Endodermal cell (in vitro differentiated cells): ENCODE results near the gene PIP4P1. TPM values are rescaled to one million over a fixed set of nuclear protein-coding genes. Genes with fewer than 3 reads are reported as not detected.
A peak's percentile ranks its signal among the peaks of the same experiment; 100 is the strongest.

ENCODE experiments used
- DNase-seq: peaks from one replicate; pipeline ENCODE4 v3.0.0-alpha.2; 2017
- H3K27ac ChIP-seq: 2 replicates; pipeline ENCODE4 v1.5.1; 2013; ENCODE audit warnings: mild to moderate bottlenecking, low read depth, low read length, moderate library complexity
- H3K27me3 ChIP-seq: 2 replicates; pipeline ENCODE4 v1.6.1; 2013; ENCODE audit warnings: mild to moderate bottlenecking, low read length, moderate library complexity; ENCODE audit not compliant: insufficient read depth, control insufficient read depth, poor library complexity, severe bottlenecking
- H3K36me3 ChIP-seq: 2 replicates; pipeline ENCODE4 v1.7.0; 2013; ENCODE audit warnings: mild to moderate bottlenecking, low read length, moderate library complexity; ENCODE audit not compliant: control insufficient read depth, insufficient read depth
- H3K4me1 ChIP-seq: one replicate; pipeline ENCODE4 v1.7.0; 2013; ENCODE audit warnings: low read length; ENCODE audit not compliant: control insufficient read depth, insufficient read depth
- H3K4me3 ChIP-seq: 2 replicates; pipeline ENCODE4 v1.5.1; 2013; ENCODE audit warnings: mild to moderate bottlenecking, low read length, moderate library complexity
- H3K9ac ChIP-seq: 2 replicates; pipeline ENCODE4 v1.6.1; 2013; ENCODE audit warnings: mild to moderate bottlenecking, low read length, moderate library complexity; ENCODE audit not compliant: poor library complexity, severe bottlenecking; ENCODE audit errors: extremely low read depth
- H3K9me3 ChIP-seq: 2 replicates; pipeline ENCODE4 v1.6.1; 2013; ENCODE audit warnings: mild to moderate bottlenecking, low read length, moderate library complexity; ENCODE audit not compliant: control insufficient read depth
- H3K27ac Mint-ChIP-seq: 2 replicates; pipeline ENCODE4 v1.8.0; 2020; ENCODE audit warnings: mixed read lengths
- H3K27me3 Mint-ChIP-seq: 2 replicates; pipeline ENCODE4 v1.8.0; 2021; ENCODE audit warnings: mild to moderate bottlenecking, mixed read lengths; ENCODE audit not compliant: insufficient read depth
- H3K36me3 Mint-ChIP-seq: 2 replicates; pipeline ENCODE4 v1.8.0; 2020; ENCODE audit warnings: low read depth, mixed read lengths
- H3K4me1 Mint-ChIP-seq: 2 replicates; pipeline ENCODE4 v1.8.0; 2020; ENCODE audit warnings: mixed read lengths
- H3K4me3 Mint-ChIP-seq: 2 replicates; pipeline ENCODE4 v1.8.0; 2020; ENCODE audit warnings: mild to moderate bottlenecking, moderate library complexity, mixed read lengths
- H3K9me3 Mint-ChIP-seq: 2 replicates; pipeline ENCODE4 v1.8.0; 2020; ENCODE audit warnings: mild to moderate bottlenecking, mixed read lengths
- WGBS, 2 experiments: methylation state at CpG; one replicate each; pipeline versions ENCODE4 v1.1.5 to v1.1.7; 2013; ENCODE audit warnings: missing lambda C conversion rate in 2 of 2, mixed read lengths in 1 of 2; ENCODE audit not compliant: insufficient coverage in 1 of 2, insufficient read length in 1 of 2; 5-methylcytosine and 5-hydroxymethylcytosine counted together
- total RNA-seq, 2 donors: library from RNA; stranded (reverse); fragmentation: NEBNext Ultra II Directional in 1 of 2; extraction: Animal tissue kit (Norgen Biotek cat#: 25700) in 1 of 2; gene quantifications; 2 replicates in 1 of 2; 3 replicates in 1 of 2; pipeline ENCODE4 v1.2.1, GENCODE V29; 2021
- TF ChIP-seq, protein P1 (sequence below): fragments of 200-600 bp; sonication (generic); conservative IDR thresholded peaks from 2 replicates; pipeline ENCODE4 v1.5.0; 2021; ENCODE audit warnings: antibody characterized with exemption, mild to moderate bottlenecking

The PIP4P1 gene
- total RNA-seq, 2 donors from 2014 or later = 32.1 to 38.1 TPM

DNA sequence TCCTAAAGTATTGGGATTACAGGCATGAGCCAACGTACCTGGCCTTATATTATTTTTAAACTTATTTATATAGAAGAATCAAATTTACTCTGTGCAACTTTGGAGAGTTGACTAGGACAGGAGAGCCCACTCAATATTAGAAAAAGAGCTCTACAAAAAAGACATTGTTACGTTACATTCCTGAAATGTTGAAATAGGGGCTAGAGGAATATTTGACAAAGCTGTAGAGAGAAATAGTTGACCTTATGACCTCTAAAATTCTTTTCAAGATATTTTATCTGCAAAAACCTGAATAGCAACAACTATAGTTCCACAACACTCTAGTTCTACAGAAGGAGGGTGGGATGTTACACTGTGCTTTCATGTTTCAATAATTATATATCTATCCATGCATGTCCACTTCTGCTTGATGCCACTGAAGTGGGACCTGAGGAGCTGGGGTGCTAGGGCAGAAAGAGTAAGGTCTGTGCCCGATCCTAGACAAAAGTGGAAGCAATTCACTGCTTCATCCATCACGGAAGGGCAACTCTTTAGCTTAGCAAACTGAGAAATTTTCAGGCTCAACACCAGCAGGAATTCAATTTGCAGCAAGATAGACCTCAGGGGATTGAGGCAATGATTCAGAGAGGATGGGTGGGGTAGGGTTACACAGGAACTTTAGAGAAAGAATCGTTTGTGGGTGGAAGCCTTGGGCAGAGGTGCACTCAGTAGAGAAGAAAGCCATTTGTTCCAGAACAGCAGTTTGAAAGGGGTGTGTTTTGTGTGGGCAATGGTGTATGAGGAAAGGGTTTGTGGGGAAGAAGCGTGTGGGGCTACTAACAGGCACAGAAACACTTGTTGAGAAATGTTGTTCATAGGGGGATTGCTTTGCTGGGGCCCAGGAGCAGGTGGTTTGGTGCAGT lies 28.1 kb upstream of the PIP4P1 start:
- H3K27ac Mint-ChIP-seq = no peak overlapping the region
- DNase-seq = no peak
- Histone ChIP-seq H3K4me3 (no peak overlapping the region), H3K4me1 (no peaks in the 10 kb centered on the region), H3K9ac (no peak overlapping the region), H3K27me3 (no peaks in the 10 kb centered on the region), H3K9me3 (no peaks in the 10 kb centered on the region), H3K27ac (no peak overlapping the region), H3K36me3 (no peaks in the 10 kb centered on the region)
- H3K9me3 Mint-ChIP-seq = peaks cover 6% of the 10 kb centered on the region
- peaks cover 18% of the 10 kb centered on the region for H3K4me1 Mint-ChIP-seq
- H3K4me3 Mint-ChIP-seq = no peak overlapping the region
- H3K27me3 Mint-ChIP-seq = no peaks in the 10 kb centered on the region
- no peaks in the 10 kb centered on the region for H3K36me3 Mint-ChIP-seq
- TF ChIP-seq, protein P1, sequence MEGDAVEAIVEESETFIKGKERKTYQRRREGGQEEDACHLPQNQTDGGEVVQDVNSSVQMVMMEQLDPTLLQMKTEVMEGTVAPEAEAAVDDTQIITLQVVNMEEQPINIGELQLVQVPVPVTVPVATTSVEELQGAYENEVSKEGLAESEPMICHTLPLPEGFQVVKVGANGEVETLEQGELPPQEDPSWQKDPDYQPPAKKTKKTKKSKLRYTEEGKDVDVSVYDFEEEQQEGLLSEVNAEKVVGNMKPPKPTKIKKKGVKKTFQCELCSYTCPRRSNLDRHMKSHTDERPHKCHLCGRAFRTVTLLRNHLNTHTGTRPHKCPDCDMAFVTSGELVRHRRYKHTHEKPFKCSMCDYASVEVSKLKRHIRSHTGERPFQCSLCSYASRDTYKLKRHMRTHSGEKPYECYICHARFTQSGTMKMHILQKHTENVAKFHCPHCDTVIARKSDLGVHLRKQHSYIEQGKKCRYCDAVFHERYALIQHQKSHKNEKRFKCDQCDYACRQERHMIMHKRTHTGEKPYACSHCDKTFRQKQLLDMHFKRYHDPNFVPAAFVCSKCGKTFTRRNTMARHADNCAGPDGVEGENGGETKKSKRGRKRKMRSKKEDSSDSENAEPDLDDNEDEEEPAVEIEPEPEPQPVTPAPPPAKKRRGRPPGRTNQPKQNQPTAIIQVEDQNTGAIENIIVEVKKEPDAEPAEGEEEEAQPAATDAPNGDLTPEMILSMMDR = no peak
- 50 to 57% methylated on average over 4 to 5 of the region's 6 CpGs for WGBS, 2 experiments

DNA sequence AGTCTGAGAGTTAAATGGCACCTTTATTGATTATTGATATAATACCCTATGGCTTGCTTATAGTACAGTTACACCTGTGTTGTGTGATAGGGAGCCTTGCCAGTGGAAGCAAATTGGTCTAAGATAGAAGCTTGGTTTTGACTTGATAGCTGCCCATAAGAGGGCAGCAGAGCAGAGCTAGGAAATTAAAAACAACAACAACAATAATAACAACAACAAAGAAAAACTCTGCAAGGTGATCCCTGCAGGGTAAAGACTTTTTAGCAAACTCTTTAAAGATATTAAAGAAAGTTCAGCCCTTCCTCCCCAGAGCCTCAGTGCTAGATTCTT lies 26.1 kb upstream of the PIP4P1 start:
- no peak overlapping the region for H3K4me3 ChIP-seq
- H3K9me3 Mint-ChIP-seq = no peaks in the 10 kb centered on the region
- no peak overlapping the region for H3K27ac ChIP-seq
- H3K36me3 Mint-ChIP-seq = no peaks in the 10 kb centered on the region
- no peak for DNase-seq
- H3K4me1 Mint-ChIP-seq = peaks cover 18% of the 10 kb centered on the region
- TF ChIP-seq, protein P1 = peak; percentile 57
- H3K9me3 ChIP-seq = no peaks in the 10 kb centered on the region
- H3K9ac ChIP-seq = no peak overlapping the region
- no peaks in the 10 kb centered on the region for H3K27me3 Mint-ChIP-seq
- no peak overlapping the region for H3K27ac Mint-ChIP-seq
- no peak overlapping the region for H3K4me3 Mint-ChIP-seq
- H3K27me3 ChIP-seq = no peaks in the 10 kb centered on the region
- no peaks in the 10 kb centered on the region for H3K4me1 ChIP-seq
- no peaks in the 10 kb centered on the region for H3K36me3 ChIP-seq

DNA sequence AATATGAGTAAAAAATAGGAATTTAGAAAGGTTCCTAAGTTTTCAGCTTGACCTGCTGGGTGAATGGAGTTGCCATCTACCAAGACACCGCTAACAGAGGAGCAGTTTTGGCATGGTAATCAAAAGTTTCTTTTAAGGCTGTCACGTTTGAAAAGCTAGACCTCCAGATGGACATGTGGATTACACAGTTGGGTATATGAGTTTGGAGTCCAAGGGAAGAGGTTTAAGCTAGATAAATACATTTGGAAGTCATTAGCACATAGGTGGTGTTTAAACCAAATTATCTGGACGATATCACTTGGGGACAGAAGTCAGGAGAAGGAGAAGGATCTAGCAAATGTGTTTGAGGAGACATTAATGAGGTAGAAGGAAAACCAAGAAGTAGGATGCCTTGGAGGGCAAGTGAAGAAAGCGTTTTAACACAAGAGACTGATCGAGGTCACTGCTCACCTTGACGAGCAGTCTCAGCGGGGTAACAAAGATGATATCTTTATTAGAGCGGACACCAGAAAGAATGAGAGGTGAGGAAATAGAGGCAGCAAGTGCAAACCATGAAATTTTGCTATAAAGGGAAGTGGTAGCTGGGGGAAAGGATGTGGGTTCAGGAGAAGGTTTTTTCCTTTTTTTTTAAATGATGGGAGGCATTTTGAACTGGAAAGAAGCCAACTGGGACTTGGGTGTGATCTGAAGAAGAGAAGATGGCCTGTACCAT lies 25.6 kb upstream of the PIP4P1 start:
- H3K4me1 Mint-ChIP-seq = peaks cover 18% of the 10 kb centered on the region
- no peaks in the 10 kb centered on the region for H3K36me3 Mint-ChIP-seq
- 86 to 88% methylated on average over 8 of the region's 8 CpGs for WGBS, 2 experiments

More for the DNA sequence above, 25.6 kb upstream of the PIP4P1 start:
- Mint-ChIP-seq H3K4me3 (no peak overlapping the region), H3K27me3 (no peaks in the 10 kb centered on the region), H3K9me3 (no peaks in the 10 kb centered on the region), H3K27ac (no peak overlapping the region)
- Histone ChIP-seq H3K4me1 (no peaks in the 10 kb centered on the region), H3K27ac (no peak overlapping the region), H3K27me3 (no peaks in the 10 kb centered on the region), H3K36me3 (no peaks in the 10 kb centered on the region), H3K9me3 (no peaks in the 10 kb centered on the region), H3K4me3 (no peak overlapping the region), H3K9ac (no peak overlapping the region)
- TF ChIP-seq, protein P1 = no peak
- no peak for DNase-seq
